GM18868 (cell line): ENCODE measurements around the gene TNFRSF21.
"Not testable (repeated sequence)": the region's sequence is repeated elsewhere in the genome, so short reads cannot be mapped to it uniquely, and the experiment has no call there.

ENCODE experiments used
- ATAC-seq: cut with Tn5 transposase; IDR thresholded peaks from one replicate; pipeline ENCODE4 v1.9.1; 2021; ENCODE audit warnings: mild to moderate bottlenecking, moderate library complexity; ENCODE audit not compliant: unreplicated experiment

The TNFRSF21 gene

GRCh38 chr6:47323887-47324286 lies 14.2 kb upstream of the TNFRSF21 start:
- no peak for ATAC-seq

- no peak for ATAC-seq
Observed at GRCh38 chr6:47323321-47323720, 13.6 kb upstream of the TNFRSF21 start.

- ATAC-seq, result no peak
Observed at GRCh38 chr6:47321577-47321976, 11.9 kb upstream of the TNFRSF21 start.

GRCh38 chr6:47319867-47320266 lies 10.2 kb upstream of the TNFRSF21 start:
- no peak for ATAC-seq

- no peak for ATAC-seq
Observed at GRCh38 chr6:47319382-47319781, 9.7 kb upstream of the TNFRSF21 start.

GRCh38 chr6:47318236-47318989 lies 8.7 kb upstream of the TNFRSF21 start:
- no peak for ATAC-seq

- not testable (repeated sequence) for ATAC-seq
Observed at GRCh38 chr6:47315181-47315580, 5.5 kb upstream of the TNFRSF21 start.

- peak; percentile 8 for ATAC-seq
Observed at GRCh38 chr6:47310131-47310480, 401 bp upstream of the TNFRSF21 start.

GRCh38 chr6:47308552-47309290 lies 984 bp downstream of the TNFRSF21 start:
- ATAC-seq, result peak; percentile 6

GRCh38 chr6:47308198-47308517 lies 1.5 kb downstream of the TNFRSF21 start:
- no peak for ATAC-seq

- ATAC-seq, result no peak
Observed at GRCh38 chr6:47307362-47308197, 2.1 kb downstream of the TNFRSF21 start.

- no peak for ATAC-seq
Observed at GRCh38 chr6:47306887-47307286, 2.8 kb downstream of the TNFRSF21 start.

GRCh38 chr6:47303861-47304260 lies 5.8 kb downstream of the TNFRSF21 start:
- no peak for ATAC-seq

GRCh38 chr6:47303342-47303741 lies 6.4 kb downstream of the TNFRSF21 start:
- ATAC-seq, result peak; percentile 74

- ATAC-seq, result peak; percentile 61
Observed at GRCh38 chr6:47302043-47302442, 7.7 kb downstream of the TNFRSF21 start.

- no peak for ATAC-seq
Observed at GRCh38 chr6:47301441-47301840, 8.3 kb downstream of the TNFRSF21 start.

GRCh38 chr6:47300417-47300816 lies 9.3 kb downstream of the TNFRSF21 start:
- ATAC-seq, result no peak

GRCh38 chr6:47299965-47300364 lies 9.7 kb downstream of the TNFRSF21 start:
- ATAC-seq, result no peak

- no peak for ATAC-seq
Observed at GRCh38 chr6:47298475-47298874, 11.2 kb downstream of the TNFRSF21 start.

GRCh38 chr6:47294990-47295389 lies 14.7 kb downstream of the TNFRSF21 start:
- no peak for ATAC-seq

- no peak for ATAC-seq
Observed at GRCh38 chr6:47292944-47293343, 16.8 kb downstream of the TNFRSF21 start.

- no peak for ATAC-seq
Observed at GRCh38 chr6:47292027-47292426, 17.7 kb downstream of the TNFRSF21 start.
